MM.1S (cell line): ENCODE results near the gene HDHD5.
A peak's percentile ranks its signal among the peaks of the same experiment; 100 is the strongest.

Experiments
- DNase-seq: peaks from one replicate; pipeline ENCODE4 v3.0.0-alpha.2; 2015
- H2AFZ ChIP-seq: fragments of 300-600 bp; sonication (generic); 2 replicates; pipeline ENCODE4 v1.6.0; 2016; ENCODE audit warnings: antibody characterized with exemption, low read length
- H3F3A ChIP-seq: fragments of 300-600 bp; sonication (generic); 2 replicates; pipeline ENCODE4 v1.6.1; 2016; ENCODE audit warnings: mild to moderate bottlenecking, antibody characterized with exemption, low read length, moderate library complexity, mixed read lengths; ENCODE audit not compliant: insufficient read depth
- H3K27ac ChIP-seq: fragments of 300-600 bp; sonication (generic); 2 replicates; pipeline ENCODE4 v1.5.1; 2016; ENCODE audit warnings: mild to moderate bottlenecking, low read length
- H3K27me3 ChIP-seq: fragments of 300-600 bp; sonication (generic); replicated peaks from 2 replicates; pipeline ENCODE4 v1.6.0; 2016; ENCODE audit warnings: low read length; ENCODE audit not compliant: insufficient read depth
- H3K36me3 ChIP-seq: fragments of 300-600 bp; sonication (generic); replicated peaks from 2 replicates; pipeline ENCODE4 v1.6.1; 2016; ENCODE audit warnings: mild to moderate bottlenecking, low read length, mixed read lengths; ENCODE audit not compliant: insufficient read depth
- H3K4me1 ChIP-seq: fragments of 300-600 bp; sonication (generic); 2 replicates; pipeline ENCODE4 v1.6.1; 2016; ENCODE audit warnings: low read length, mixed read lengths
- H3K4me2 ChIP-seq: fragments of 300-600 bp; sonication (generic); 2 replicates; pipeline ENCODE4 v1.6.0; 2016; ENCODE audit warnings: low read depth, low read length
- H3K4me3 ChIP-seq: fragments of 300-600 bp; sonication (generic); 2 replicates; pipeline ENCODE4 v1.5.1; 2016; ENCODE audit warnings: low read length, mixed read lengths
- H3K79me2 ChIP-seq: fragments of 300-600 bp; sonication (generic); 2 replicates; pipeline ENCODE4 v1.6.1; 2016; ENCODE audit warnings: mixed run types, low read length, mixed read lengths
- H3K9ac ChIP-seq: fragments of 300-600 bp; sonication (generic); 2 replicates; pipeline ENCODE4 v1.6.1; 2016; ENCODE audit warnings: low read length, mixed read lengths
- H3K9me2 ChIP-seq: fragments of 300-600 bp; sonication (generic); replicated peaks from 2 replicates; pipeline ENCODE4 v1.6.1; 2016; ENCODE audit warnings: mild to moderate bottlenecking, low read length, mixed read lengths; ENCODE audit not compliant: insufficient read depth
- H3K9me3 ChIP-seq: fragments of 300-600 bp; sonication (generic); replicated peaks from 2 replicates; pipeline ENCODE4 v1.6.1; 2016; ENCODE audit warnings: mild to moderate bottlenecking, low read length, mixed read lengths; ENCODE audit not compliant: insufficient read depth
- H4K20me1 ChIP-seq: fragments of 300-600 bp; sonication (generic); 2 replicates; pipeline ENCODE4 v1.6.1; 2016; ENCODE audit warnings: mild to moderate bottlenecking, low read length, moderate library complexity, mixed read lengths; ENCODE audit not compliant: insufficient read depth
- EZH2 ChIP-seq: fragments of 300-600 bp; sonication (generic); optimal IDR thresholded peaks from 2 replicates; pipeline ENCODE3; 2017; ENCODE audit warnings: low read depth, mild to moderate bottlenecking, antibody characterized with exemption, low read length, mixed read lengths
- EZH2phosphoT487 ChIP-seq: fragments of 300-600 bp; sonication (generic); IDR thresholded peaks from 2 replicates; pipeline ENCODE4 v1.6.1; 2018; ENCODE audit warnings: antibody characterized with exemption, low read length
- TF ChIP-seq, protein P1 (sequence below): fragments of 300-600 bp; sonication (generic); IDR thresholded peaks from 2 replicates; pipeline ENCODE4 v1.5.1; 2016; ENCODE audit warnings: antibody characterized with exemption, low read length, mixed read lengths

Gene HDHD5

DNA sequence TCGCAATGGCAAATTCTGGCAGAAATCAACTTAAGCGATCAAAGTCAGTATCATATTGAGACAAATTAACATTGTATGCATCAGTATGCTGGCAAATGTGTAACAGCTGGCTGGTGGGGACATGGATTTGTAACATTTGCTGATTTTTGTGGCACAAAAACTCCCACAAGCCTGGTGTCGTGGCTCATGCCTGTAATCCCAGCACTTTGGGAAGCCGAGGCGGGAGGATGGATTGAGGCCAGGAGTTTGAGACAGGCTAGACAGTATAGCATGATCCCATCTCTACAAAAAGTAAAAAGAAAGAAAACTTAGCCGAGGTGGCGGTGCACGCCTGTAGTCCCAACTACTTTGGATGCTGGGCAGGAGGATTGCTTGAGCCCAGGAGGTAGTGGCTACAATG is 17.6 kb upstream of the HDHD5 start:
- no peaks in the 10 kb centered on the region for H3K9me2 ChIP-seq
- no peak overlapping the region for H2AFZ ChIP-seq
- no peaks in the 10 kb centered on the region for H4K20me1 ChIP-seq
- H3K4me3 ChIP-seq = no peak overlapping the region
- H3K27me3 ChIP-seq = no peaks in the 10 kb centered on the region
- no peak for DNase-seq
- H3K4me1 ChIP-seq = peaks cover 4% of the 10 kb centered on the region
- no peaks in the 10 kb centered on the region for H3K9me3 ChIP-seq
- TF ChIP-seq, protein P1, sequence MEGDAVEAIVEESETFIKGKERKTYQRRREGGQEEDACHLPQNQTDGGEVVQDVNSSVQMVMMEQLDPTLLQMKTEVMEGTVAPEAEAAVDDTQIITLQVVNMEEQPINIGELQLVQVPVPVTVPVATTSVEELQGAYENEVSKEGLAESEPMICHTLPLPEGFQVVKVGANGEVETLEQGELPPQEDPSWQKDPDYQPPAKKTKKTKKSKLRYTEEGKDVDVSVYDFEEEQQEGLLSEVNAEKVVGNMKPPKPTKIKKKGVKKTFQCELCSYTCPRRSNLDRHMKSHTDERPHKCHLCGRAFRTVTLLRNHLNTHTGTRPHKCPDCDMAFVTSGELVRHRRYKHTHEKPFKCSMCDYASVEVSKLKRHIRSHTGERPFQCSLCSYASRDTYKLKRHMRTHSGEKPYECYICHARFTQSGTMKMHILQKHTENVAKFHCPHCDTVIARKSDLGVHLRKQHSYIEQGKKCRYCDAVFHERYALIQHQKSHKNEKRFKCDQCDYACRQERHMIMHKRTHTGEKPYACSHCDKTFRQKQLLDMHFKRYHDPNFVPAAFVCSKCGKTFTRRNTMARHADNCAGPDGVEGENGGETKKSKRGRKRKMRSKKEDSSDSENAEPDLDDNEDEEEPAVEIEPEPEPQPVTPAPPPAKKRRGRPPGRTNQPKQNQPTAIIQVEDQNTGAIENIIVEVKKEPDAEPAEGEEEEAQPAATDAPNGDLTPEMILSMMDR = no peak
- TF ChIP-seq EZH2 = no peak
- TF ChIP-seq EZH2phosphoT487 = no peak
- H3F3A ChIP-seq = no peaks in the 10 kb centered on the region
- H3K9ac ChIP-seq = no peak overlapping the region
- H3K27ac ChIP-seq = no peak overlapping the region
- no peaks in the 10 kb centered on the region for H3K36me3 ChIP-seq
- no peak overlapping the region for H3K4me2 ChIP-seq
- H3K79me2 ChIP-seq = no peaks in the 10 kb centered on the region

DNA sequence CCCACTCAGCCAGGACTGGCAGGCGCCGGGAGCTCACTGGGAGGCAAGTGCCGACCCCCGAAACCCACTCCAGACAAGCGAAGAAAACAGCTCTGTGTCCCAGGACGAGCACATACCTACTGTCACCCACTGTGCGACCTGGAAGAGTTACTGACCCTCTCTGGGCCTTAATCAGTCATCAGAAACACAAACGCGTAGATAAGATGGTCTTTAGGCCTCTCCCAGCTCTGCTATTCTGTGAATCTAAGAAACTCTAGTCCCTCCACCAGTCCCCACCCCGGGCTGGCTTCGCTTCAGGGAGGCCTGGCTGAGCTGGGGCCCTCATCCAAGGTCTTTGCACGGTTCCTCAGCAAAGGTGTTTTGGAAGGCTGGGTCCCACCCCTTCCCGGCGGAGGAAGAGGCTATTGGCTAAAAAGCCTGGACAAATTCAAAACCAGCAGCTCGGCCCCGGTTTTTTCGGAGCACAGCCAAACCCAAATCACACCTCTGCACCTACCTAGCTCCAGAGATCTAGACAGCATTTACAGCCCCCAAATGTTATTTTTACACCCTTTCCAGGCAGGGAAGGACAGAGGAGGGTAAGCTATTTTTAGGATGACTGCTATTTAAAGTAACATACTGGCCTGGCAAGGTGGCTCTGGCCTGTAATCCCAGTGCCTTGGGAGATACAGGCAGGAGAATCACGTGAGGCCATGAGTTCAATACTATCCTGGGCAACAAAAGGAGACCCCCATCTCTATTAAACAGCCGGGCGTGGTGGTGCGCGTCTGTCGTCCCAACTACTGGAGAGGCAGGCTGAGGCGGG is 13.2 kb upstream of the HDHD5 start:
- DNase-seq = no peak
- H2AFZ ChIP-seq = peak overlapping the region; percentile 98
- no peak for TF ChIP-seq EZH2
- TF ChIP-seq, protein P1 = no peak
- TF ChIP-seq EZH2phosphoT487 = no peak
- no peaks in the 10 kb centered on the region for H3F3A ChIP-seq
- no peaks in the 10 kb centered on the region for H3K9me2 ChIP-seq
- peaks cover 4% of the 10 kb centered on the region for H3K4me1 ChIP-seq
- no peaks in the 10 kb centered on the region for H3K36me3 ChIP-seq
- H4K20me1 ChIP-seq = no peaks in the 10 kb centered on the region
- H3K27me3 ChIP-seq = peaks cover 3% of the 10 kb centered on the region; the same call in 1 of the 2 replicates
- H3K27ac ChIP-seq = peak overlapping the region; percentile 52; the same call in 1 of the 2 replicates
- no peaks in the 10 kb centered on the region for H3K79me2 ChIP-seq
- peak overlapping the region; percentile 80 for H3K4me3 ChIP-seq
- H3K9me3 ChIP-seq = no peaks in the 10 kb centered on the region
- peak overlapping the region; percentile 71; the same call in 1 of the 2 replicates for H3K9ac ChIP-seq
- peak overlapping the region; percentile 85 for H3K4me2 ChIP-seq

- DNase-seq = peak; percentile 88
- Histone ChIP-seq H3K27me3 (peaks cover 3% of the 10 kb centered on the region; the same call in 1 of the 2 replicates), H3K9me3 (no peaks in the 10 kb centered on the region), H3K9ac (peak overlapping the region; percentile 71; the same call in 1 of the 2 replicates), H3K36me3 (no peaks in the 10 kb centered on the region), H3K9me2 (no peaks in the 10 kb centered on the region), H3K4me2 (peak overlapping the region; percentile 96), H3K4me3 (peak overlapping the region; percentile 80), H3K4me1 (peaks cover 4% of the 10 kb centered on the region), H2AFZ (peak overlapping the region; percentile 98), H4K20me1 (no peaks in the 10 kb centered on the region), H3K27ac (peak overlapping the region; percentile 52; the same call in 1 of the 2 replicates), H3K79me2 (no peaks in the 10 kb centered on the region), H3F3A (no peaks in the 10 kb centered on the region)
- TF ChIP-seq EZH2phosphoT487 = no peak
- TF ChIP-seq, protein P1 = peak; percentile 73
- no peak for TF ChIP-seq EZH2
Observed at GRCh38 chr22:17171153-17172028, 12.3 kb upstream of the HDHD5 start.
